Kidney glomerular epithelial cell (primary cell): ENCODE measurements around the gene FBXW7.
A peak's percentile ranks its signal among the peaks of the same experiment; 100 is the strongest.
"Not testable (repeated sequence)": the region's sequence is repeated elsewhere in the genome, so short reads cannot be mapped to it uniquely, and the experiment has no call there.

Source experiments
- DNase-seq: peaks from one replicate; lab custom pipeline; 2025; lab: John Stamatoyannopoulos, UW

Gene FBXW7, protein sequence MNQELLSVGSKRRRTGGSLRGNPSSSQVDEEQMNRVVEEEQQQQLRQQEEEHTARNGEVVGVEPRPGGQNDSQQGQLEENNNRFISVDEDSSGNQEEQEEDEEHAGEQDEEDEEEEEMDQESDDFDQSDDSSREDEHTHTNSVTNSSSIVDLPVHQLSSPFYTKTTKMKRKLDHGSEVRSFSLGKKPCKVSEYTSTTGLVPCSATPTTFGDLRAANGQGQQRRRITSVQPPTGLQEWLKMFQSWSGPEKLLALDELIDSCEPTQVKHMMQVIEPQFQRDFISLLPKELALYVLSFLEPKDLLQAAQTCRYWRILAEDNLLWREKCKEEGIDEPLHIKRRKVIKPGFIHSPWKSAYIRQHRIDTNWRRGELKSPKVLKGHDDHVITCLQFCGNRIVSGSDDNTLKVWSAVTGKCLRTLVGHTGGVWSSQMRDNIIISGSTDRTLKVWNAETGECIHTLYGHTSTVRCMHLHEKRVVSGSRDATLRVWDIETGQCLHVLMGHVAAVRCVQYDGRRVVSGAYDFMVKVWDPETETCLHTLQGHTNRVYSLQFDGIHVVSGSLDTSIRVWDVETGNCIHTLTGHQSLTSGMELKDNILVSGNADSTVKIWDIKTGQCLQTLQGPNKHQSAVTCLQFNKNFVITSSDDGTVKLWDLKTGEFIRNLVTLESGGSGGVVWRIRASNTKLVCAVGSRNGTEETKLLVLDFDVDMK

GRCh38 chr4:152535903-152536544, at the start of gene FBXW7:
FBXW7 (minus strand) TSS chr4:152536092; CDS start chr4:152411803, 124,289 bp downstream.
- DNase-seq: peak; percentile 97

DNA sequence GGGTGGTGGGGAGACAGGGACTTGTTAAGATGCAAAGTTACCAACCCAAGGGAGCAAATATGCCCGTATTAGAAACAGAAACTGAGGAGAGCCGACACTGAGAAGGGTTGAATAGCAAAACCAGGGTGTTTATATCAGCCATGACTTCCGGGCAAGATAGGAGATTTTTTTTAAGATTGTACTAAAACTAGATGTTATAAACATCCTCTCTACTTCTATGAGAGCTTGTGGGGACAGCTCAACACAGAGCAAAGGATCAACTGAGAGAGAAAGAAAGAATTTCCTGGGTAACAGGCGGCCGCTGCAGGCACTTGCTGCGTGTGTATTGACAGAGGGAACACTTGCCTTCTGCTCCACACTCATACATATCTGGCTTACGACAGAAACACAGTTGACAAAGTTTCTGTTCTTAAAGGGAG, 49.1 kb upstream of the FBXW7 start:
- DNase-seq: no peak

- no peak for DNase-seq
Measured at GRCh38 chr4:152581536-152582160, 45.8 kb upstream of the FBXW7 start.

- no peak for DNase-seq
Measured at GRCh38 chr4:152579916-152580315, 44.0 kb upstream of the FBXW7 start.

- no peak for DNase-seq
Measured at GRCh38 chr4:152579107-152579764, 43.3 kb upstream of the FBXW7 start.

GRCh38 chr4:152578670-152579069, 42.8 kb upstream of the FBXW7 start:
- no peak for DNase-seq

GRCh38 chr4:152577708-152578396, 42.0 kb upstream of the FBXW7 start:
- DNase-seq: no peak

DNA sequence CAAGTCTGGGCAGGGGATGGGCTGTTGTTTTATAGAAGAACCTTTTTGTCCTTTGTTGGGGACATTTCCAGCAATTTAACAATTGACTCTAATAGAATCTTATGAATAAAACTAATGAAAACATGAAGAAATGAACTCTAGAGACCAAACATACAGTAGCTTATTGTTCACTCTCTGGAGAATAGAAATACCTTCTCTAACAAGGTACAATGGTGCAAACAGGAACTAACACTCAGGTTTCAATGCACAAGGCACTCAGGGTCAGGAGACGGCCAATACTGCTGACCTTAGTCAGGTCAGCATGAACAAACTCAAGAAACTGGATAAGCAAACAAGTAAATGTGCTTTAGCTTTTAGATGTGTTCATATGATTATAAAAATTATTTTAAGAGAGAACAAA, 39.6 kb upstream of the FBXW7 start:
- no peak for DNase-seq

- DNase-seq: no peak
Measured at GRCh38 chr4:152573861-152574260, 38.0 kb upstream of the FBXW7 start.

GRCh38 chr4:152572417-152573086, 36.7 kb upstream of the FBXW7 start:
- no peak for DNase-seq

- DNase-seq: no peak
Measured at GRCh38 chr4:152571770-152572169, 35.9 kb upstream of the FBXW7 start.

- no peak for DNase-seq
Measured at GRCh38 chr4:152571296-152571695, 35.4 kb upstream of the FBXW7 start.

- no peak for DNase-seq
Measured at GRCh38 chr4:152565333-152565732, 29.4 kb upstream of the FBXW7 start.

DNA sequence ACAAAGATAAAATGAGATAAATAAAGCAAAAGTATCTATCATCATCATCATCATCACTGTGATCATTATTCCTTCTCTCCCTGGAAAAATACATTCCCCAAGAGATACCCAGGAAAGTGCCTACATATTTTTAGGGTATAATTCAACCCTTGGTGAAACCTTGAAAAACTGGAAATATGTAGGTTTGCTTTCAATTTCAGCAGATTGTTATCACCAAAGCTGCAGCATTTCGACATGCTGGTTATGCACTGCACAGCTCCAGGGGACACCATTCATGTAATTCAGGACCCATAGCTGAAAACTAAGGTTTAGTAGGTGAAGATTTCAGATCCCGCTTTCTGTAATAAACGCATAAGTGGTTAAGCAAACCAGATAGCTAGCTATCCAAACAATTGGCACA, 28.4 kb upstream of the FBXW7 start:
- no peak for DNase-seq

DNA sequence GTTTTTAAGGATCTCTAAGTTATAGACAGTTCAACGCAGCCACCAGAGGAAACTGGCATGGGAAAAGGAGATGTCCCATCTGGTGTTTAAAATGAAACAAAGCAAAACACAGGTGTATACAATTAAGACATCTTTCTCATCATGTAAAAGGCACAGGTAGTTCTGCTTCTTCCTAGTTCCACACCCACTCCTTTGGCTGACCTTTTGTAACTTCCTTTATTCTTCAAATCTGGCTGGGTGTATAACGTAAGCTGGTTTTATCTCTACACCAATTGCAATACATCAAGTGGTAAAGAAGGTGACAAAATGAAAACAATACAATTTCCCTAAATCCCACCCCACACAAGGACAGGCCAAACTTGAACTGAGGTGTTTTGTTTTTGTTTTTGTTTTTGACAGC, 27.3 kb upstream of the FBXW7 start:
- DNase-seq: no peak

DNA sequence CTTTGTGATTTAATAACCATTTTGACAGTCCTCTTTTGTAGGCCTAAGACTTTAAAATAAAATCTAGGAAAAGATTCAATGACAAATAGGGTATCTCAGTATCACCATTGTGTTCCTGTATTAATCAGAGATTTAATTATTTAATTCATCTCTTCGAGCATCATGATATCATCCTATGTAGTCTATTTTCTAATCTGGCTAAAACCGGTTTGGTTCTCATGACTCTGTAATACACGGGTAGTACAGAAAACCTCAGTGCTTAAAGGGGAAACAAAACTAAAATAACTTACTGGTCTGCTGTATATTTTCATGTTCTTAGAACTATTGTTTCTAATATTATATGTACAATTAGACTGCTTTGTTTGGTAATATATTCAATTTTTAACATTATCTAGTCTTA, 23.7 kb upstream of the FBXW7 start:
- no peak for DNase-seq

GRCh38 chr4:152558396-152558795, 22.5 kb upstream of the FBXW7 start:
- no peak for DNase-seq

- no peak for DNase-seq
Measured at GRCh38 chr4:152556834-152557233, 20.9 kb upstream of the FBXW7 start.

- DNase-seq: no peak
Measured at GRCh38 chr4:152556283-152556682, 20.4 kb upstream of the FBXW7 start.

DNA sequence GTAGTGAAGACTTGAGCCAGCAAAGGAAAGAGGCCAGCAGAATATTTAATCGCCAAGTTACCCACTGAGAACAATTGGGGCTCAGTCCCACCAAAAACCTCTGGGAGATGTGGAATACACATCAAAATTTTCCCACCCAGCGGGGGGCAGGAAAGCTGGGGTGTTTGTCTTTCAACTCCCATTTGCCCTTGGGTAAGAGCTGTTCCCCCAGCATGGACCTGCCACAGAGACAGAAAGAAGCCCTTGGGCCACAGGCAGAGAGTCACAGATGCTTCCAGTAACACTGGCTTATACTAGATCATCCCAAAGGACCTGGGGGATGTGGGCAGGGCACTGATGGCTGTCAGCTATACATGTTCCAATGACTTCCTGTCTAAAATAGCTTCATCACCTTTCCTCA, 18.9 kb upstream of the FBXW7 start:
- no peak for DNase-seq

DNA sequence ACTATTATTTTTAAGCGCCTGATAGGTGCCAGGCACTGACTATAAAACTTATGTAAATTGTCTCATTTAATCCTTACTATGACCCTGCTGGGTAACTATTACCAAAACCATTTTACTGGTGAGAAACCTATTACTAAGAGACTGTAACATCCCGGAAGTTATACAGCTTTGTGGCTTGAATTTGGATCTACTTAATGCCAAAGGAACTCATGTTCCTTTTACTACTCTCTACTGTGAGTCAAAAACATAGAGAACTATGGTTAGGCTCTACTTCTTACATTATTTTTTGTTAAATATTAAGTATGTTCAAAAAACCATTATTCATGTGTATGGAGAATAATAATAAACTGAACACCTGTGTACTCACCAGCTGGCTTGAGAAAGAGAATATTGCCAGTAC, 14.8 kb upstream of the FBXW7 start:
- not testable (repeated sequence) for DNase-seq
